Measurements from ENCODE around the gene ALS2CL. TPM values are rescaled to one million over a fixed set of nuclear protein-coding genes. Genes with fewer than 3 reads are reported as not detected.

The ALS2CL gene
- total and polyA plus RNA-seq, 2 donors (not counting 3 experiments of a cell fraction or from before 2014, with no cell fraction given) = 7.8 to 10.1 TPM

DNA sequence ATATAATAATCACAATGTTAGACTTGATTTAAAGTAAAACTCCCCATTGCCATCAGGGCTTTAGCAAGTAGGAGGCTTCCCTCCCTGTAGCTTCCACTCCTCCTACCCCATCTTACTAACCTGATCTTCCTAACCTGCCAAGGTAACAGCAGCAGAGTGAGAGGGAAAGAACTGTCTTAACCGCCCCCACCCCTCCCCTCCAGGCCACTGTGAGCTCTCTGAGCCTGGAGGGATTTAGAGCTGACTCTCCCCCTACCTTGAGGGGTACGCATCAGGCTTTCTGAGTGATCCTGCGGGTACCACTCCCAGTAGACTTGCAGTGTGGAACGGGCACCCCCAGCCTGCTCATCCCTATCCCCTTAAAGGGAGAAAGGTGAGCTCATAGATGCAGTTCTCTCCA, 35.6 kb upstream of the ALS2CL start:
- ChIA-PET CTCF (interaction anchor here (1.0 to 1.4 kb wide), 3 partner anchors 8 to 23 kb away, joined by 3 read pairs; no protein-coding TSS in a partner anchor), POLR2A (interaction anchor here (0.6 kb wide), 1 partner anchor 18 kb away, joined by 3 read pairs; no protein-coding TSS in a partner anchor)
- Histone ChIP-seq H3K4me2 (ENCODE audit: insufficient read depth, low read length) (no peak overlapping the region), H3K27ac (ENCODE audit: insufficient read depth, low read depth, low read length) (no peak overlapping the region), H3K27me3 (ENCODE audit: control insufficient read depth in 2 of 2, insufficient read depth in 2 of 2, low read length in 2 of 2) (peaks cover 9 to 11% of the 10 kb centered on the region in 2 experiments), H3K9me1 (replicated peaks; ENCODE audit: control insufficient read depth, extremely low read depth, insufficient read depth, low read length) (no peaks in the 10 kb centered on the region), H3K4me1 (ENCODE audit: control insufficient read depth, extremely low read depth, insufficient read depth, low read length) (no peaks in the 10 kb centered on the region), H3K9me3 (replicated peaks; ENCODE audit: control insufficient read depth, insufficient read depth, low read length) (no peaks in the 10 kb centered on the region), H3K36me3 (ENCODE audit: control insufficient read depth in 2 of 2, extremely low read depth in 1 of 2, insufficient read depth in 2 of 2, low read length in 2 of 2) (no peaks in the 10 kb centered on the region), H3K79me2 (ENCODE audit: control insufficient read depth, insufficient read depth, low read length) (no peaks in the 10 kb centered on the region), H4K20me1 (replicated peaks; ENCODE audit: control insufficient read depth, extremely low read depth, insufficient read depth, low read length) (no peaks in the 10 kb centered on the region), H3K9ac (replicated peaks; ENCODE audit: extremely low read depth, insufficient read depth, low read length) (no peak overlapping the region), H3K4me3 (replicated peaks in 1 of 3; ENCODE audit: insufficient read depth in 1 of 3, low read depth in 1 of 3, low read length in 3 of 3) (no peak overlapping the region), H2AFZ (ENCODE audit: low read depth, low read length) (no peak overlapping the region)
- no peak for DNase-seq (ENCODE audit: low read depth, low spot score)
- dilution Hi-C loops (cut with MboI; ENCODE audit: extremely low pct_ligation_motif_present, low sequenced_read_pairs) (no loop called here), intact Hi-C loops (cut with micrococcal nuclease) (no loop called here)
- no peak for FAIRE-seq
- TF ChIP-seq, protein P1, sequence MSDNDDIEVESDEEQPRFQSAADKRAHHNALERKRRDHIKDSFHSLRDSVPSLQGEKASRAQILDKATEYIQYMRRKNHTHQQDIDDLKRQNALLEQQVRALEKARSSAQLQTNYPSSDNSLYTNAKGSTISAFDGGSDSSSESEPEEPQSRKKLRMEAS (IDR thresholded peaks at IDR 0.05; ENCODE audit: insufficient read depth, insufficient read length) = no peak
- TF ChIP-seq MYC (IDR thresholded peaks at IDR 0.05; ENCODE audit: low read depth, low read length) (no peak), GATA2 (IDR thresholded peaks at IDR 0.05; ENCODE audit: insufficient read depth, insufficient read length, low read depth, low read length) (no peak), POLR2AphosphoS5 (IDR thresholded peaks at IDR 0.05; ENCODE audit: insufficient read depth, low read depth, low read length) (no peak), EZH2 (IDR thresholded peaks at IDR 0.05; ENCODE audit: borderline replicate concordance, low read depth, low read length, severe bottlenecking) (no peak), FOS (IDR thresholded peaks at IDR 0.05; ENCODE audit: borderline replicate concordance, insufficient read depth, low read length) (no peak)
- TF ChIP-seq, protein P2, sequence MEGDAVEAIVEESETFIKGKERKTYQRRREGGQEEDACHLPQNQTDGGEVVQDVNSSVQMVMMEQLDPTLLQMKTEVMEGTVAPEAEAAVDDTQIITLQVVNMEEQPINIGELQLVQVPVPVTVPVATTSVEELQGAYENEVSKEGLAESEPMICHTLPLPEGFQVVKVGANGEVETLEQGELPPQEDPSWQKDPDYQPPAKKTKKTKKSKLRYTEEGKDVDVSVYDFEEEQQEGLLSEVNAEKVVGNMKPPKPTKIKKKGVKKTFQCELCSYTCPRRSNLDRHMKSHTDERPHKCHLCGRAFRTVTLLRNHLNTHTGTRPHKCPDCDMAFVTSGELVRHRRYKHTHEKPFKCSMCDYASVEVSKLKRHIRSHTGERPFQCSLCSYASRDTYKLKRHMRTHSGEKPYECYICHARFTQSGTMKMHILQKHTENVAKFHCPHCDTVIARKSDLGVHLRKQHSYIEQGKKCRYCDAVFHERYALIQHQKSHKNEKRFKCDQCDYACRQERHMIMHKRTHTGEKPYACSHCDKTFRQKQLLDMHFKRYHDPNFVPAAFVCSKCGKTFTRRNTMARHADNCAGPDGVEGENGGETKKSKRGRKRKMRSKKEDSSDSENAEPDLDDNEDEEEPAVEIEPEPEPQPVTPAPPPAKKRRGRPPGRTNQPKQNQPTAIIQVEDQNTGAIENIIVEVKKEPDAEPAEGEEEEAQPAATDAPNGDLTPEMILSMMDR (IDR thresholded peaks at IDR 0.05; ENCODE audit: extremely low read depth in 1 of 2, insufficient read depth in 1 of 2, low read depth in 1 of 2, low read length in 2 of 2) = no peak
- no TSS peak for BruUV-seq (replicated peaks)

Measured in endothelial cell of umbilical vein (primary cell).